Kidney epithelial cell (primary cell): Measurements from ENCODE around the gene AATK. TPM values are rescaled to one million over a fixed set of nuclear protein-coding genes. Genes with fewer than 3 reads are reported as not detected.

Experiments used
- DNase-seq: peaks from one replicate; pipeline ENCODE4 v3.0.0-alpha.2; 2010; ENCODE audit warnings: low read depth
- H3K27me3 ChIP-seq: 2 replicates; pipeline ENCODE4 v1.6.0; 2011; ENCODE audit warnings: low read length; ENCODE audit not compliant: control insufficient read depth, insufficient read depth
- H3K36me3 ChIP-seq: 2 replicates; pipeline ENCODE4 v1.5.1; 2011; ENCODE audit warnings: low read length; ENCODE audit not compliant: control insufficient read depth, insufficient read depth
- H3K4me3 ChIP-seq: 2 replicates; pipeline ENCODE4 v1.5.1; 2011; ENCODE audit warnings: low read depth, mild to moderate bottlenecking, control low read depth, low read length
- total RNA-seq: library from RNA; depleted of rRNA; stranded (reverse); fragments of >200 nt; gene quantifications from 2 replicates; pipeline ENCODE4 v1.2.3, GENCODE V29; 2015
- TF ChIP-seq, protein P1 (sequence below): IDR thresholded peaks from 2 replicates; pipeline ENCODE4 v1.5.1; 2011; ENCODE audit warnings: mild to moderate bottlenecking, moderate library complexity, low read length, control low read depth, inconsistent platforms; ENCODE audit not compliant: insufficient read depth, poor library complexity, severe bottlenecking

AATK gene
- total RNA-seq, 1 donor from 2014 or later, result 0.33 TPM

- Histone ChIP-seq H3K36me3 (no peaks in the 10 kb centered on the region), H3K4me3 (no peak overlapping the region), H3K27me3 (peaks cover 19% of the 10 kb centered on the region)
- TF ChIP-seq, protein P1, sequence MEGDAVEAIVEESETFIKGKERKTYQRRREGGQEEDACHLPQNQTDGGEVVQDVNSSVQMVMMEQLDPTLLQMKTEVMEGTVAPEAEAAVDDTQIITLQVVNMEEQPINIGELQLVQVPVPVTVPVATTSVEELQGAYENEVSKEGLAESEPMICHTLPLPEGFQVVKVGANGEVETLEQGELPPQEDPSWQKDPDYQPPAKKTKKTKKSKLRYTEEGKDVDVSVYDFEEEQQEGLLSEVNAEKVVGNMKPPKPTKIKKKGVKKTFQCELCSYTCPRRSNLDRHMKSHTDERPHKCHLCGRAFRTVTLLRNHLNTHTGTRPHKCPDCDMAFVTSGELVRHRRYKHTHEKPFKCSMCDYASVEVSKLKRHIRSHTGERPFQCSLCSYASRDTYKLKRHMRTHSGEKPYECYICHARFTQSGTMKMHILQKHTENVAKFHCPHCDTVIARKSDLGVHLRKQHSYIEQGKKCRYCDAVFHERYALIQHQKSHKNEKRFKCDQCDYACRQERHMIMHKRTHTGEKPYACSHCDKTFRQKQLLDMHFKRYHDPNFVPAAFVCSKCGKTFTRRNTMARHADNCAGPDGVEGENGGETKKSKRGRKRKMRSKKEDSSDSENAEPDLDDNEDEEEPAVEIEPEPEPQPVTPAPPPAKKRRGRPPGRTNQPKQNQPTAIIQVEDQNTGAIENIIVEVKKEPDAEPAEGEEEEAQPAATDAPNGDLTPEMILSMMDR, result no peak
- no peak for DNase-seq
Measured at GRCh38 chr17:81127526-81128177, 38.4 kb downstream of the AATK start.

DNA sequence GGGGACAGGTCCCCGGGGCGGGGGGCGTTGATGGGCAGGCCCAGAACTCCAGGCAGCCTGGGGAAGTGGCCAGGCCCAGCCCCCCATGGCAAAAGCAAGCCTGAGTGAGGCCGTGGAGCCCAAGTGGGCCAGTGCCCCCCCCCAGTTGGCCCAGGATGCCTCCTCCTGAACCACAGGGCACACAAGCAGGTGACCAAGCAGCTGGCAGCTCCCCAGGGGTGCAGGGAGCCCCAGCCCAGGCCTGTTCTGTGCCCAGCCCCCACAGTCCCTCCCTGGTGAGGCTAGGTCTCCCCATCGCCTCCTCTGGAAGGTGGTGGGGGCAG, 38.9 kb downstream of the AATK start:
- TF ChIP-seq, protein P1, result no peak
- DNase-seq, result no peak
- Histone ChIP-seq H3K27me3 (peaks cover 24% of the 10 kb centered on the region), H3K4me3 (no peak overlapping the region), H3K36me3 (no peaks in the 10 kb centered on the region)

DNA sequence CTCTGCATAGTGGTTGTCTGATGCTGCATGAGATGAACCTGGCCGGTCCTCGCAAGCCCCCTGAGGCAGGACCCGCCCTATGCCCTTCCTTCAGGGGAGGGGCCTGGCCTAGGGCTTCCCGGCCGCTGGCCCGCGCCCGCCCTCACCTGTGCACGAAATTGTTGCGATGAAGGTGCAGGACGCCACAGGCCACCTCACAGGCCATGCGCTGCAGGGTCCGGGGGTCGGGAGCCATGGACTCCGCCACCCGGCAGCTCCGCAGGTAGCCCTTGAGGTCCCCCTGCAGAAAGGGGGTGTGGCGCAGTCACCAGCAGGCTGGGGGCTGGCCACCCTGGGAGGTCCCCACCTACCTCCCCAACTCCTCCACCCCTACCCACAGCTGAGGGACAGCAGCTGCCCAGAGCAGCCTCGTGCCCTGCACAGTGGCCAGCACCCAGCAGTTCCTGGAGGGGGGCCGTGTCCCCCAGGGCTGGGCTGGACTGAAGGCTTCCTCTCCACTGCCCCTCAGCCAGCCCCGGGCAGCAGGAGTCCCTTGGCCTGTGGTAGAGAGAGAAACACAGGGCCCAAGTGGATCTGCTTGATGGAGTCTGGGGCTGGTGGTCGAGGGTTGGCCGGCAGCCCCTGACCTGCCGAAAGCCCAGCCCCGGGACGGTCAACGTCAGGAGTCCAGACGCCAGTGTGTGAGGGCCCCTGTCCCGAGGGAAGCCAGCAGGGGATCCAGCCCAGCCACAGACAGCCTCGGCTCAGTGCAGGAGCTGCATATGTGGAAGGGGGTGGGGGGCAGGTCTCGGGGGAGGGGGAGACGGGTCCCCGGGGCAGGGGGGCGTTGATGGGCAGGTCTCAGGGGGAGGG, 39.5 kb downstream of the AATK start:
- H3K27me3 ChIP-seq, result peaks cover 30% of the 10 kb centered on the region
- no peaks in the 10 kb centered on the region for H3K36me3 ChIP-seq
- TF ChIP-seq, protein P1, result no peak
- no peak for DNase-seq
- no peak overlapping the region for H3K4me3 ChIP-seq

DNA sequence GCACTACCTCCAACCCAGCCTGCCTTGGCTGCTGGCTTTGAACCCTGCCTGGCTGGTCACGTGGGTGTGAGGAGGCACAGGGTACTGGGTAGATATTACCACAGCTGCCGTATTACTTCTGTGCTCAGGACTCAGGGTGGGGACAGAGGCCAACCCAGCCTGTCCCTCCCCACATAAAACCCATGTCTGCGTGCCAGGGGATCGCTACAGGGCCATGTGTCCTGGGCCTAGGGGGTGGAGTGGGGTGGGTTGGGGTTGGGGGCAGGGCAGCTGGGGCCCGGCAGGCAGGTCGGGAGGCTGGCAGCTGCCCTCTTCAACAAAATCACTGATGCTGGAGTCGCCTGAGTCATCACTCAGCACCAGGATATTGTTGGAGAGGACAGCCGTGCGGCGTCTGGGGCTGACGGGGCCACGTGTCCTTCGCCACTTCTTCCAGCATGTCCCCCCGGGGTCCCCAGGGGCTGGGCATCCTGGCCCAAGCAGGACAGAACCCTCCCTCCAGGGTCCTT, 40.4 kb downstream of the AATK start:
- peaks cover 38% of the 10 kb centered on the region for H3K27me3 ChIP-seq
- no peak overlapping the region for H3K4me3 ChIP-seq
- no peak for DNase-seq
- H3K36me3 ChIP-seq, result no peaks in the 10 kb centered on the region
- TF ChIP-seq, protein P1, result no peak

DNA sequence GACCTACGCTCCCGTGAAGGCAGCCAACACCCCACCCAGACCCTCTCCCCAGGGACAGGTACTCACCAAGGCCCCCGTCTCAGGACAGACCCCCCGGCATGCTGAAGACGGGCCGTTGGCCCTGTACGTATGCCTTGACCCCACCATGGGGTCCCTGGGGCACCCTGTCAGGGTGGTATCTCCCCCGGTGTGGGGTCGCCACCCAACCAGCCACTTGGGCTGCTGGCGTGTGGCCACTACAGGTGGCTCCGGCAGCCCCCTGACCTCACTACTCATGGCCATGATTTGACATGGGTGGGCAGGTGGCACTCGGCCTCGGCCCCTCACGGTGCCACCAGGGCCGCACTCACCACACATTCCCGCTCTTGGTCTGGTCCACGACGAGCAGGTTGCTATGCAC, 41.6 kb downstream of the AATK start:
- Histone ChIP-seq H3K27me3 (peaks cover 46% of the 10 kb centered on the region), H3K4me3 (no peak overlapping the region), H3K36me3 (no peaks in the 10 kb centered on the region)
- no peak for DNase-seq
- TF ChIP-seq, protein P1, result no peak
